Trophoblast cell (in vitro differentiated cells and primary cell): ENCODE results near the gene DNAH7.
"Not testable (repeated sequence)": the region's sequence is repeated elsewhere in the genome, so short reads cannot be mapped to it uniquely, and the experiment has no call there.

Source experiments
- DNase-seq, 2 donors: peaks; one replicate each; pipeline ENCODE4 v3.0.0-alpha.2; 2016
- H2AFZ ChIP-seq: 2 replicates; pipeline ENCODE4 v1.6.1; 2013; ENCODE audit warnings: low read length, moderate library complexity, mild to moderate bottlenecking; ENCODE audit not compliant: insufficient read depth, poor library complexity
- H2AK5ac ChIP-seq: 2 replicates; pipeline ENCODE4 v1.6.1; 2013; ENCODE audit warnings: mild to moderate bottlenecking, low read length
- H2BK120ac ChIP-seq: 2 replicates; pipeline ENCODE4 v1.6.1; 2013; ENCODE audit warnings: low read length, mild to moderate bottlenecking, moderate library complexity; ENCODE audit not compliant: insufficient read depth, poor library complexity
- H2BK12ac ChIP-seq: 2 replicates; pipeline ENCODE4 v1.6.1; 2013; ENCODE audit warnings: mild to moderate bottlenecking, low read length, moderate library complexity
- H2BK5ac ChIP-seq: 2 replicates; pipeline ENCODE4 v1.6.1; 2013; ENCODE audit warnings: low read length, low read depth, moderate library complexity, mild to moderate bottlenecking; ENCODE audit not compliant: poor library complexity
- H3K14ac ChIP-seq: 2 replicates; pipeline ENCODE4 v1.6.1; 2013; ENCODE audit warnings: mild to moderate bottlenecking, low read length
- H3K18ac ChIP-seq: 2 replicates; pipeline ENCODE4 v1.6.1; 2013; ENCODE audit warnings: mild to moderate bottlenecking, low read length
- H3K23ac ChIP-seq: 2 replicates; pipeline ENCODE4 v1.6.1; 2013; ENCODE audit warnings: low read length
- H3K27ac ChIP-seq: 2 replicates; pipeline ENCODE4 v1.5.1; 2013; ENCODE audit warnings: low read depth, mild to moderate bottlenecking, inconsistent platforms, low read length, moderate library complexity
- H3K27me3 ChIP-seq: 2 replicates; pipeline ENCODE4 v1.6.1; 2013; ENCODE audit warnings: inconsistent platforms, mild to moderate bottlenecking, low read length, moderate library complexity; ENCODE audit not compliant: insufficient read depth
- H3K36me3 ChIP-seq, 2 experiments: 1 replicate in 1 of 2; 2 replicates in 1 of 2; pipeline ENCODE4 v1.6.1; 2013; ENCODE audit warnings: low read length in 2 of 2, mild to moderate bottlenecking in 2 of 2, moderate library complexity in 1 of 2; ENCODE audit not compliant: insufficient read depth in 2 of 2, control insufficient read depth in 1 of 2
- H3K4ac ChIP-seq: 2 replicates; pipeline ENCODE4 v1.6.1; 2013; ENCODE audit warnings: low read depth, mild to moderate bottlenecking, low read length, moderate library complexity
- H3K4me1 ChIP-seq, 2 experiments: 1 replicate in 1 of 2; 2 replicates in 1 of 2; pipeline ENCODE4 v1.6.1; 2013; ENCODE audit warnings: low read length in 2 of 2, mild to moderate bottlenecking in 2 of 2, moderate library complexity in 1 of 2; ENCODE audit not compliant: insufficient read depth in 2 of 2, control insufficient read depth in 1 of 2
- H3K4me2 ChIP-seq: 2 replicates; pipeline ENCODE4 v1.6.1; 2013; ENCODE audit warnings: inconsistent platforms, mild to moderate bottlenecking, low read length, moderate library complexity
- H3K4me3 ChIP-seq: 2 replicates; pipeline ENCODE4 v1.5.1; 2013; ENCODE audit warnings: mild to moderate bottlenecking, low read depth, low read length, inconsistent platforms
- H3K79me1 ChIP-seq: one replicate; pipeline ENCODE4 v1.6.1; 2013; ENCODE audit warnings: low read length
- H3K79me2 ChIP-seq: 2 replicates; pipeline ENCODE4 v1.6.1; 2013; ENCODE audit warnings: low read length, mild to moderate bottlenecking; ENCODE audit not compliant: control insufficient read depth, insufficient read depth, poor library complexity
- H3K9ac ChIP-seq: 2 replicates; pipeline ENCODE4 v1.6.1; 2013; ENCODE audit warnings: mild to moderate bottlenecking, low read length
- H3K9me3 ChIP-seq: 2 replicates; pipeline ENCODE4 v1.6.1; 2013; ENCODE audit warnings: low read depth, mild to moderate bottlenecking, control low read depth, inconsistent platforms, low read length; ENCODE audit not compliant: insufficient read depth
- H4K12ac ChIP-seq: 2 replicates; pipeline ENCODE4 v1.6.1; 2013; ENCODE audit warnings: low read depth, mild to moderate bottlenecking, low read length, moderate library complexity
- H4K8ac ChIP-seq: 2 replicates; pipeline ENCODE4 v1.6.1; 2013; ENCODE audit warnings: low read depth, mild to moderate bottlenecking, low read length, moderate library complexity
- H4K91ac ChIP-seq: one replicate; pipeline ENCODE4 v1.6.1; 2013; ENCODE audit warnings: low read depth, mild to moderate bottlenecking, low read length, moderate library complexity
- WGBS: extraction: QIAGEN DNeasy Blood & Tissue Kit; methylation state at CpG from one replicate; pipeline ENCODE4 v1.1.7; 2013; ENCODE audit warnings: missing lambda C conversion rate; ENCODE audit not compliant: insufficient read length, insufficient coverage; ENCODE audit errors: extremely low coverage; 5-methylcytosine and 5-hydroxymethylcytosine counted together

Gene DNAH7

DNA sequence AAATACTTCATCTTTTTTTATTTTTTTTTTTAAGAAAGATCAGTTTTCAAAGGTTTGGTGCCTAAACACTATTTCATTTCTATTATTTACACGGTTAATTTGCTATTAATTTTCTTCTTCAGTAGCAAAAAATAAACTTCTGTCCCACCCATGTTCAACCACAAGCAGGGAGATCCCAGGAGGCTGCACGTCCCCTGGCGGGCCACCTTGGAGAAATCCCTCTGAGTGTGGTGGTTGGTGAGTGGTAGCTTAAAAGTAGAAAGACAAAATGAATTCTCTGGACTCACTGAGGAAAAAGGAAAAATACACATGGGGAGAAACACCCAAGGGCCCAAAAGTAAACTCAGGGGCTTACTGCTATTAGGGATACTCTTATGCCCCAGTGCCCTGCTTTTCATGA, 143.5 kb downstream of the DNAH7 start:
- Histone ChIP-seq H2BK5ac (no peak overlapping the region), H3K4ac (no peak overlapping the region), H3K18ac (no peak overlapping the region), H3K14ac (no peak overlapping the region), H3K4me2 (no peak overlapping the region), H4K91ac (no peak overlapping the region), H3K79me2 (no peaks in the 10 kb centered on the region), H3K9ac (no peak overlapping the region), H3K9me3 (peaks cover 2% of the 10 kb centered on the region), H4K12ac (no peak overlapping the region), H2AK5ac (no peak overlapping the region), H3K4me3 (no peak overlapping the region), H4K8ac (no peak overlapping the region), H2BK120ac (no peak overlapping the region), H3K23ac (no peak overlapping the region), H3K79me1 (no peaks in the 10 kb centered on the region), H3K36me3 (no peaks in the 10 kb centered on the region), H2BK12ac (no peak overlapping the region), H2AFZ (no peak overlapping the region), H3K4me1 (no peaks in the 10 kb centered on the region), H3K27ac (no peak overlapping the region), H3K27me3 (no peaks in the 10 kb centered on the region)
- WGBS: no CpG with 5 or more reads among the region's 3 CpGs
- no peak for DNase-seq

DNA sequence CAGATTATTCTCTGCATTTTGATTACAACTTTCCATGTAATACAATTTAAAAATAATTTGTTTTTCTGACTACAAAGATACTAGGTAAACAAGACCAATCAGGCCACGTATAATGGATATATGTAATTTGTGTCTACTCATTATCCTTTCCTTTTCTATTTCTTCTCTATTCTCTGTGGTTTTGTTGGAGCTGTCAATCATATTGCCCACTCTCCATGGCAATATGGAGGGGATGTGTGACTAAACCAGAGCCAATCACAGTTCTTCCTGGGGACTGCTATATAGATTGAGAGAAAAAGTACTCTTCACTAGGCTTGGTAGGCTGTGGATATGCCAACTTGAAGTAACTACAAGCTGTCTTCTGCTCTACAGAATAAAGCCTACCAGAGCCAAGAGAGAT, 144.7 kb downstream of the DNAH7 start:
- H3K23ac ChIP-seq: no peak overlapping the region
- no peaks in the 10 kb centered on the region for H3K36me3 ChIP-seq
- H3K79me1 ChIP-seq: no peaks in the 10 kb centered on the region
- no peak overlapping the region for H2AK5ac ChIP-seq
- no peaks in the 10 kb centered on the region for H3K79me2 ChIP-seq
- H4K12ac ChIP-seq: no peak overlapping the region
- H3K9ac ChIP-seq: no peak overlapping the region
- no peak overlapping the region for H3K14ac ChIP-seq
- H3K18ac ChIP-seq: no peak overlapping the region
- no peak overlapping the region for H2AFZ ChIP-seq
- WGBS: no CpG with 5 or more reads among the region's 1 CpG
- no peaks in the 10 kb centered on the region for H3K9me3 ChIP-seq
- H4K91ac ChIP-seq: no peak overlapping the region
- H2BK120ac ChIP-seq: no peak overlapping the region
- no peak overlapping the region for H3K4ac ChIP-seq
- H3K4me2 ChIP-seq: no peak overlapping the region
- no peaks in the 10 kb centered on the region for H3K27me3 ChIP-seq
- no peak overlapping the region for H3K27ac ChIP-seq
- no peak overlapping the region for H3K4me3 ChIP-seq
- no peaks in the 10 kb centered on the region for H3K4me1 ChIP-seq
- H4K8ac ChIP-seq: no peak overlapping the region
- no peak overlapping the region for H2BK12ac ChIP-seq
- no peak for DNase-seq
- H2BK5ac ChIP-seq: no peak overlapping the region

DNA sequence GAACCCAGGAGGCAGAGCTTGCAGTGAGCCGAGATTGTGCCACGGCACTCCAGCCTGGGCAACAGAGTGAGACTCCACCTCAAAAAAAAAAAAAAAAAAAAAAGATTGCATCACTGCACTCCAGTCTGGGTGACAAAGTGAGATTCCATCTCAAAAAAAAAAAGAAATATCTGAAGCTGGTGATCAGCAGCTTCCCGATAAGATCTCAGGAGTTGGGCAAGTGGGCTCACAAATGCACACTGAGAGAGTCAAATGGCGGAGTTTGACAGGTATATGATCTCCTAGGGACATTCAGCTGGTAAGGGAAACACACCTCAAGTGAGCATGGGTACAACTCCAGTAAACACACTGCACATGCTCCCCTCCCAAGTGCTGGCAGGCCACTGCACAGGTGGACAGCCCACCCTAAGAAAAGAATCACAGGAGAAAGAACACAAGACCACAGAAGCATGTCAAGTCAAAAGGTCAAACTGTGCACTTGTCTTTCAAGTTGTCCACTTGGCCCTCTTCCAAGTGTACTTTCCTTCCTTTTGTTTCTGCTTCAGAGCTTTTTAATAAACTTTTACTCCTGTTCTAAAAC, 151.5 kb downstream of the DNAH7 start:
- H3K27ac ChIP-seq, H3K79me2 ChIP-seq, H3K4ac ChIP-seq, H3K4me2 ChIP-seq, H3K14ac ChIP-seq, H3K9me3 ChIP-seq, H2BK5ac ChIP-seq, H3K27me3 ChIP-seq, H3K4me3 ChIP-seq, H3K36me3 ChIP-seq, H3K79me1 ChIP-seq, H4K8ac ChIP-seq, H2AFZ ChIP-seq, H2BK120ac ChIP-seq, H3K9ac ChIP-seq, H3K18ac ChIP-seq, H4K12ac ChIP-seq, H2AK5ac ChIP-seq, H3K23ac ChIP-seq, H3K4me1 ChIP-seq, H2BK12ac ChIP-seq, H4K91ac ChIP-seq: not testable (repeated sequence)
- peak; percentile 70 to 85 for DNase-seq
- WGBS: no CpG with 5 or more reads among the region's 4 CpGs

DNA sequence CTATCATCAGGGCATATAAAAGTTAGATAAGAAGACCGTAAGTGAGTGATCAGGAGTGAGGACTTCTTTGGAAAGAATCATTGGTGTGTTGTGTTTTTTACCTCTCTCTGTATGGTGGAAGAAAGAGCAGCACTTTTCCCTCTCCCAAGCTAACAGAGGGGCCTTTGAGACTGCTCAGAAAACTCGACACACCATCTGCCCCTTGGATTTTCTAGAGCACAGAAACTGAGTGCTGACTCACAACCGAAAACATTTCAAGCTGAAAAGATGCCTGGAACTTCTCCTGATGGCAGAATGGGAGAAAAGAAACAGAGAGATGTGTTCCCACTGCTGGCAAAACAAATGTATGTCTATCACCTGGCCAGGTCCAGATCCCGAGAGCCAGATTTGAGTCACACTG, 156.6 kb downstream of the DNAH7 start:
- H2BK12ac ChIP-seq: no peak overlapping the region
- H3K27me3 ChIP-seq: no peaks in the 10 kb centered on the region
- no peak overlapping the region for H3K4me3 ChIP-seq
- no peak overlapping the region for H3K23ac ChIP-seq
- no peak overlapping the region for H3K18ac ChIP-seq
- H2AFZ ChIP-seq: no peak overlapping the region
- H3K79me2 ChIP-seq: no peaks in the 10 kb centered on the region
- no peak overlapping the region for H3K9ac ChIP-seq
- peaks cover 0 to 3% of the 10 kb centered on the region in 2 experiments for H3K4me1 ChIP-seq
- no peak overlapping the region for H3K14ac ChIP-seq
- H4K91ac ChIP-seq: no peak overlapping the region
- H4K12ac ChIP-seq: no peak overlapping the region
- DNase-seq: no peak
- H4K8ac ChIP-seq: no peak overlapping the region
- no peak overlapping the region for H3K27ac ChIP-seq
- H3K79me1 ChIP-seq: no peaks in the 10 kb centered on the region
- no peak overlapping the region for H3K4ac ChIP-seq
- no peak overlapping the region for H3K4me2 ChIP-seq
- no peaks in the 10 kb centered on the region for H3K36me3 ChIP-seq
- H2BK5ac ChIP-seq: no peak overlapping the region
- H3K9me3 ChIP-seq: no peaks in the 10 kb centered on the region
- no peak overlapping the region for H2AK5ac ChIP-seq
- H2BK120ac ChIP-seq: no peak overlapping the region
- WGBS: no CpG with 5 or more reads among the region's 4 CpGs
